GM21423 (cell line): ENCODE data around the gene ITGA1.
"Not testable (repeated sequence)": the region's sequence is repeated elsewhere in the genome, so short reads cannot be mapped to it uniquely, and the experiment has no call there.

Experiments used
- ATAC-seq: cut with Tn5 transposase; IDR thresholded peaks from one replicate; pipeline ENCODE4 v1.9.1; 2021; ENCODE audit warnings: mild to moderate bottlenecking, moderate library complexity; ENCODE audit not compliant: unreplicated experiment

The ITGA1 gene

DNA sequence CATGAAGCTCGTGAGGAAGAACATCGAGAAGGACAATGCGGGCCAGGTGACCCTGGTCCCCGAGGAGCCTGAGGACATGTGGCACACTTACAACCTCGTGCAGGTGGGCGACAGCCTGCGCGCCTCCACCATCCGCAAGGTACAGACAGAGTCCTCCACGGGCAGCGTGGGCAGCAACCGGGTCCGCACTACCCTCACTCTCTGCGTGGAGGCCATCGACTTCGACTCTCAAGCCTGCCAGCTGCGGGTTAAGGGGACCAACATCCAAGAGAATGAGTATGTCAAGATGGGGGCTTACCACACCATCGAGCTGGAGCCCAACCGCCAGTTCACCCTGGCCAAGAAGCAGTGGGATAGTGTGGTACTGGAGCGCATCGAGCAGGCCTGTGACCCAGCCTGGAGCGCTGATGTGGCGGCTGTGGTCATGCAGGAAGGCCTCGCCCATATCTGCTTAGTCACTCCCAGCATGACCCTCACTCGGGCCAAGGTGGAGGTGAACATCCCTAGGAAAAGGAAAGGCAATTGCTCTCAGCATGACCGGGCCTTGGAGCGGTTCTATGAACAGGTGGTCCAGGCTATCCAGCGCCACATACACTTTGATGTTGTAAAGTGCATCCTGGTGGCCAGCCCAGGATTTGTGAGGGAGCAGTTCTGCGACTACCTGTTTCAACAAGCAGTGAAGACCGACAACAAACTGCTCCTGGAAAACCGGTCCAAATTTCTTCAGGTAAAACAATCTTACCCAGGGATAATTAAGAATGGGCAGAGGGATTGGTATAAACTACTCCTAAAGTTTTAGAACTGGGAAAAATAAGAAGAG, 12.9 kb downstream of the ITGA1 start:
- peak; percentile 37 for ATAC-seq

- ATAC-seq: no peak
These were observed 13.6 kb downstream of the ITGA1 start for GRCh38 chr5:52801329-52801728.

GRCh38 chr5:52802272-52802973, 14.7 kb downstream of the ITGA1 start:
- no peak for ATAC-seq

- no peak for ATAC-seq
These were observed 15.2 kb downstream of the ITGA1 start for GRCh38 chr5:52802974-52803336.

- no peak for ATAC-seq
These were observed 16.7 kb downstream of the ITGA1 start for GRCh38 chr5:52804387-52804791.

GRCh38 chr5:52804981-52805380, 17.3 kb downstream of the ITGA1 start:
- no peak for ATAC-seq

DNA sequence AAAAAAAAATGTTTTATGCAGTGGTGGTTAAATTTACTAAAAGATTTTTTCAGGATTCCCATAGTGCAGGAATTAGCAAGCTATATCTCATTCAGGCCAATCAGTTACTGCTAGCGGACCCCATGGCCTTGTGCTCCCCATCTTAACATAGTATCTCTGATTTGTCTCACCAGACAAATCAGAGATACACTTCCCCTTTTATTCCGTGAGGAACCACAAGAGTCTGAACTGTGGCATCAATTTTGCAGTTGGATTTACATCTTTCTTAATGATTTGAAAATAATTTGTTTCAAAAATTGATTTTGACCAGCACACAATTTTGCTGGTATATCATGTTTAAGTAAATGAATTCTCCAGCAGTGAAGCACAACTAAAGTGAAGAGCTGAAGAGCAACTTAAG, 17.9 kb downstream of the ITGA1 start:
- no peak for ATAC-seq

DNA sequence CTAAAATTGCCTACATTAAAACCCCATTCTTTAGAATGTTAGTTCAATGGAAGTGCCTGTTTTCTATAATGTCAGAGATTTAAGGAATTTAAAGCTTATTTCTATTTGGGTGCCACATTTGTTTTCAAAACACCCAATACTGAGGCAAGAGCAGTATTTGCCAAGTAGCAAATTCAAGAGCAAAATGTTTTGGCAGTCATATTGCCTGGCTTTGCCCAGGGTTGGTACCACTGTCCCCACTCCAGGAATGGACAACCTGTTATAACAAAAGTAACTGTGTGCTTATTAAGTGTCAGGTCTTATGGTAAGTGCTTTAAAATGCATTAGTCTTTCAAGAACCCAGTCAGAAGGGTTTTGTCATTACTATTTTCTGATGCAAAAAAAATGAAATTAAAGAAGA, 19.3 kb downstream of the ITGA1 start:
- no peak for ATAC-seq

GRCh38 chr5:52807723-52808122, 20.0 kb downstream of the ITGA1 start:
- ATAC-seq: no peak

DNA sequence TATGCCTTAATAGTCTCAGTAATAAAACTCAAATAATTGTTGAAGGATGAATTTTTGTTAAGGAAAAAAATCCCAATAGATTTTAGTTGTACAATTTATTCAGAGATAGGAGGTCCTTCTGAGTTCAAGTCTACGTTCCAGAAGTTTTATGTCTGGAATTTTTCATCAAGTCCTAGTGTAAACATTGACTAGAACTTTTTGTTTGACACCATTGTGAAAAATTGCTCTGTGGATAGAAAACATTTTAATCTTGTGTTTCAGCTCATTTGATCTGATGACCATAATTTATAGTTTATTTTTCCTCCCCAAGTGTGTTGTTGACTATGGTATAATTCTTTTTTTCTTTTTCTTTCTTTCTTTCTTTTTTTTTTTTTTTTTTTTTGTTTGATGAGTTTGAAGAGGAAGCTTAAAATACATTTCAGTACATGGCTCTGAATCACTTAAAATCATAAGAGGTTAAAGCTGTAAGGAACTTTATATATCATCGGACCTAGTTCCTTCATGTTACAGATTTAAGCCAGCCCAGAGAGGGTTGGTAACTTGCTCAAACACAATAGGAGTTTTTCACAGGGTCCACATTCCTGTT, 20.7 kb downstream of the ITGA1 start:
- no peak for ATAC-seq

DNA sequence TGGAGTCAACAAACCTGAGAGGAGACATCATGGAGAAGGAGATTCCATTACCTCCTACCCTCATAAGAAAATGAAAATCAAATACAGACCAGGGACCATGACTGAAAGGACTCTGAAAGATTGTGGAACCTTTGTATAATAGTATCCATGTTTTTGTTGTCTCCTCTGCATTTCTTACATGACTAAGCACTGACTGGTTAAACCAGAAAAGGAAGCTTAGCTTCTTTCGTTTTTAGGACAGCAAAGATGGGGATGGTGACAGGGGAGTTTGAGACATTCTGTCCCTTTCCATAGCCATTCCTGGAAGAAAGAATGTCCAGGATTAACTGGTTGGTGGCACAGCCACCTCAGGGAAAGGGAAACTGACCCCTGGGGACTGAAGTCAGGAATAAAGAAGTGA, 22.2 kb downstream of the ITGA1 start:
- no peak for ATAC-seq

- no peak for ATAC-seq
These were observed 22.7 kb downstream of the ITGA1 start for GRCh38 chr5:52810426-52810825.

GRCh38 chr5:52811067-52811749, 23.5 kb downstream of the ITGA1 start:
- ATAC-seq: no peak

- no peak for ATAC-seq
These were observed 26.8 kb downstream of the ITGA1 start for GRCh38 chr5:52814352-52815148.

GRCh38 chr5:52817818-52818217, 30.1 kb downstream of the ITGA1 start:
- ATAC-seq: no peak

- no peak for ATAC-seq
These were observed 30.6 kb downstream of the ITGA1 start for GRCh38 chr5:52818360-52818759.

GRCh38 chr5:52818807-52819206, 31.1 kb downstream of the ITGA1 start:
- ATAC-seq: not testable (repeated sequence)

GRCh38 chr5:52821901-52822300, 34.2 kb downstream of the ITGA1 start:
- ATAC-seq: no peak

GRCh38 chr5:52822437-52822836, 34.7 kb downstream of the ITGA1 start:
- no peak for ATAC-seq

- ATAC-seq: no peak
These were observed 37.1 kb downstream of the ITGA1 start for GRCh38 chr5:52824827-52825226.

DNA sequence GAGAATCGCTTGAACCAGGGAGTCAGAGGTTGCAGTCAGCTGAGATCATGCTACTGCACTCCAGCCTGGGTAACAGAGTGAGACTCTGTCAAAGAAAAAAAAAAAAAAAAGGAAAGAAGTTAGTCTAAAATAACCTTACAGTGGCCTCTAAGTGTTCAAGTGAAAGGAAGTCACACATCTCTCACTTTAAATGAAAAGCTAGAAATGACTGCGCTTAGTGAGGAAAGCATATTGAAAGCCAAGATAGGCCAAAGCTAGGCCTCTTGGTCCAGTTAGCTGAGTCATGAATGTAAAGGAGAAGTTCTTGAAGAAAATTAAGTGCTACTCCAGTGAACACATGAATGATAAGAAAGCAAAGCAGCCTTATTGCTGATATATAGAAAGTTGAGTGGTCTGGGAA, 38.1 kb downstream of the ITGA1 start:
- ATAC-seq: peak; percentile 85
